HL-60 (cell line): ENCODE measurements around the gene CAMTA1.

Experiments used
- DNase-seq, 2 experiments: peaks; one replicate each; pipeline ENCODE4 v3.0.0-alpha.2; 2010 to 2020; ENCODE audit warnings: low read depth in 1 of 2, low spot score in 1 of 2
- H3K27ac ChIP-seq: fragments of 250-450 bp; sonication (Bioruptor Pico); replicated peaks from 2 replicates; pipeline ENCODE4 v1.5.1; 2020; ENCODE audit warnings: mild to moderate bottlenecking, moderate library complexity
- H3K27me3 ChIP-seq: fragments of 250-450 bp; sonication (Bioruptor Pico); 2 replicates; pipeline ENCODE4 v1.5.1; 2021; ENCODE audit warnings: mild to moderate bottlenecking, moderate library complexity; ENCODE audit not compliant: insufficient read depth, poor library complexity, severe bottlenecking
- H3K4me3 ChIP-seq: replicated peaks from 2 replicates; pipeline ENCODE4 v1.5.1; 2011; ENCODE audit warnings: mild to moderate bottlenecking, control low read depth, low read length; ENCODE audit not compliant: insufficient read depth
- GABPA ChIP-seq: IDR thresholded peaks from 2 replicates; pipeline ENCODE4 v1.6.1; 2012; ENCODE audit warnings: low read depth
- POLR2AphosphoS5 ChIP-seq: IDR thresholded peaks from 2 replicates; pipeline ENCODE4 v1.6.1; 2012; ENCODE audit warnings: low read depth
- SPI1 ChIP-seq: IDR thresholded peaks from 2 replicates; pipeline ENCODE4 v1.6.1; 2012; ENCODE audit warnings: low read depth, mild to moderate bottlenecking, borderline replicate concordance
- TF ChIP-seq, protein P1 (sequence below): IDR thresholded peaks from one replicate; pipeline ENCODE4 v1.5.1; 2011; ENCODE audit warnings: low read length, control low read depth, inconsistent platforms; ENCODE audit not compliant: insufficient read depth
- TF ChIP-seq, protein P2 (sequence below): IDR thresholded peaks from 2 replicates; pipeline ENCODE4 v1.6.1; 2012; ENCODE audit warnings: low read depth; ENCODE audit not compliant: insufficient replicate concordance

The CAMTA1 gene

DNA sequence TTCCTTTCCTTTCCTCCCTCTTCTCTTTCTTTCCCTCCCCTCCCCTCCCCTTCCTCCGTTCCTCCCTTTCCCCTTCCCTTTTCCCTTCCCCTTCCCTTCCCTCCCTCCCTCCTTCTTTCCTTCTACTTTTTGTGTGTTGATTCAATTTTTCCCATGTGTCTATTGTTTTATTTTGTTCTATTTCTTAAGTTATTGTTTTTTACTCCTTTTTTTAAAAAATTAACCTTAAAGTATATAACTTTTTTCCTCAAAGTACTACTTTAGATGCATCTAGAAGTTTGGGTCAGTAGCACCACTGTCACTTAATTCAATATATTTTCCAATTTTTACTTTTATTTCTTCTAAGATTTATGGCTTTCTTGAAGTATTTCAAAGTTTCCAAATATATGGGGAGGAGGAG lies 537.7 kb downstream of the CAMTA1 start:
- no peak overlapping the region for H3K27ac ChIP-seq
- H3K4me3 ChIP-seq, result no peak overlapping the region
- no peak for DNase-seq
- H3K27me3 ChIP-seq, result no peaks in the 10 kb centered on the region
- TF ChIP-seq POLR2AphosphoS5 (no peak), SPI1 (no peak), GABPA (no peak)
- TF ChIP-seq, protein P1, sequence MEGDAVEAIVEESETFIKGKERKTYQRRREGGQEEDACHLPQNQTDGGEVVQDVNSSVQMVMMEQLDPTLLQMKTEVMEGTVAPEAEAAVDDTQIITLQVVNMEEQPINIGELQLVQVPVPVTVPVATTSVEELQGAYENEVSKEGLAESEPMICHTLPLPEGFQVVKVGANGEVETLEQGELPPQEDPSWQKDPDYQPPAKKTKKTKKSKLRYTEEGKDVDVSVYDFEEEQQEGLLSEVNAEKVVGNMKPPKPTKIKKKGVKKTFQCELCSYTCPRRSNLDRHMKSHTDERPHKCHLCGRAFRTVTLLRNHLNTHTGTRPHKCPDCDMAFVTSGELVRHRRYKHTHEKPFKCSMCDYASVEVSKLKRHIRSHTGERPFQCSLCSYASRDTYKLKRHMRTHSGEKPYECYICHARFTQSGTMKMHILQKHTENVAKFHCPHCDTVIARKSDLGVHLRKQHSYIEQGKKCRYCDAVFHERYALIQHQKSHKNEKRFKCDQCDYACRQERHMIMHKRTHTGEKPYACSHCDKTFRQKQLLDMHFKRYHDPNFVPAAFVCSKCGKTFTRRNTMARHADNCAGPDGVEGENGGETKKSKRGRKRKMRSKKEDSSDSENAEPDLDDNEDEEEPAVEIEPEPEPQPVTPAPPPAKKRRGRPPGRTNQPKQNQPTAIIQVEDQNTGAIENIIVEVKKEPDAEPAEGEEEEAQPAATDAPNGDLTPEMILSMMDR, result no peak
- TF ChIP-seq, protein P2, sequence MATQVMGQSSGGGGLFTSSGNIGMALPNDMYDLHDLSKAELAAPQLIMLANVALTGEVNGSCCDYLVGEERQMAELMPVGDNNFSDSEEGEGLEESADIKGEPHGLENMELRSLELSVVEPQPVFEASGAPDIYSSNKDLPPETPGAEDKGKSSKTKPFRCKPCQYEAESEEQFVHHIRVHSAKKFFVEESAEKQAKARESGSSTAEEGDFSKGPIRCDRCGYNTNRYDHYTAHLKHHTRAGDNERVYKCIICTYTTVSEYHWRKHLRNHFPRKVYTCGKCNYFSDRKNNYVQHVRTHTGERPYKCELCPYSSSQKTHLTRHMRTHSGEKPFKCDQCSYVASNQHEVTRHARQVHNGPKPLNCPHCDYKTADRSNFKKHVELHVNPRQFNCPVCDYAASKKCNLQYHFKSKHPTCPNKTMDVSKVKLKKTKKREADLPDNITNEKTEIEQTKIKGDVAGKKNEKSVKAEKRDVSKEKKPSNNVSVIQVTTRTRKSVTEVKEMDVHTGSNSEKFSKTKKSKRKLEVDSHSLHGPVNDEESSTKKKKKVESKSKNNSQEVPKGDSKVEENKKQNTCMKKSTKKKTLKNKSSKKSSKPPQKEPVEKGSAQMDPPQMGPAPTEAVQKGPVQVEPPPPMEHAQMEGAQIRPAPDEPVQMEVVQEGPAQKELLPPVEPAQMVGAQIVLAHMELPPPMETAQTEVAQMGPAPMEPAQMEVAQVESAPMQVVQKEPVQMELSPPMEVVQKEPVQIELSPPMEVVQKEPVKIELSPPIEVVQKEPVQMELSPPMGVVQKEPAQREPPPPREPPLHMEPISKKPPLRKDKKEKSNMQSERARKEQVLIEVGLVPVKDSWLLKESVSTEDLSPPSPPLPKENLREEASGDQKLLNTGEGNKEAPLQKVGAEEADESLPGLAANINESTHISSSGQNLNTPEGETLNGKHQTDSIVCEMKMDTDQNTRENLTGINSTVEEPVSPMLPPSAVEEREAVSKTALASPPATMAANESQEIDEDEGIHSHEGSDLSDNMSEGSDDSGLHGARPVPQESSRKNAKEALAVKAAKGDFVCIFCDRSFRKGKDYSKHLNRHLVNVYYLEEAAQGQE, result no peak

DNA sequence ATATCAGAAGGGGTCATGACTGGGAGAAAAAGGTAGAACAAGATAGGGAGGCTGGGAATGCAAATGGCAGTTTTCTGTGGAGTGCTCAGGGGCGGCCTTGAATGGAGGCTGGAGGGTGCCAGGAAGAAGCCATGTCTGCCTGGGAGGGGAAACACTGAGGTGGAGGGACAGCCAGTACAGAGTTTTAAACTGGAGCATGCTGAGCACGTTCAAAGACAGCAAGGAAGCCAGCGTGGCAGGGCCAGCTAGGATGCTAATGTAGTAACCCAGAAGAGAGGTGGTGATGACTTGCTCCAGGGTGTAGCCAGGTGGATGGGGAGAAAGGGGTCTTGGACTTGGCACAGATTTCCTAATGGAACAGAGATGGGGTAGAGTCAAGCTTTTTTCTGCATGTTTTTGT lies 540.0 kb downstream of the CAMTA1 start:
- TF ChIP-seq, protein P1, result no peak
- TF ChIP-seq POLR2AphosphoS5, result no peak
- TF ChIP-seq, protein P2, result no peak
- no peak for TF ChIP-seq GABPA
- no peak for TF ChIP-seq SPI1
- no peak overlapping the region for H3K27ac ChIP-seq
- DNase-seq, result no peak
- H3K4me3 ChIP-seq, result no peak overlapping the region
- H3K27me3 ChIP-seq, result no peaks in the 10 kb centered on the region

DNA sequence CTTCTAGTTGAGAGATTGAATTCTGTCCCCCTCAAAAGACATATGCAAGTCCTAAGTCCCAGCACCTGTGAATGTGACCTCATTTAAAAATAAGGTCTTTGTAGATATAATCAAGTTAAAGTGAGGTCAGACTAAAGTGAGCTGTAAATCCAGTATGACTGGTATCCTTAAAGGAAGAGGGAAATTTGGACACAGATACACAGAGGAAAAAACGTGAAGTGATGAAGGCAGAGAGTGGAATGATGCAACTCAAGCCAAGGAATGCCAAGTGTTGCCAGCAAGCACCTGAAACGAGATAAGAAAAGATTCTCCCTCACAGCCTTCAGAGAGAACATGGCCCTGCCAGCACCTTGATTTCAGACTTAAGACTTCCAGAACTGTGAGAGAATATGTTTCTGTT lies 541.1 kb downstream of the CAMTA1 start:
- H3K27me3 ChIP-seq, result no peaks in the 10 kb centered on the region
- TF ChIP-seq, protein P2, result no peak
- TF ChIP-seq, protein P1, result no peak
- no peak for TF ChIP-seq GABPA
- no peak for TF ChIP-seq POLR2AphosphoS5
- TF ChIP-seq SPI1, result no peak
- no peak overlapping the region for H3K27ac ChIP-seq
- DNase-seq, result no peak
- H3K4me3 ChIP-seq, result no peak overlapping the region
